Gastroesophageal sphincter (tissue), 3 donors: ENCODE measurements around the gene CFAP92.

Experiments
- CTCF ChIP-seq, 4 experiments: fragments of 200-600 bp in 2 of 4; fragments of 450-650 bp in 2 of 4; sonication (generic) in 1 of 4; IDR thresholded peaks; one replicate each; pipeline ENCODE4 v1.5.1; 2017 to 2019; ENCODE audit warnings: antibody characterized with exemption in 4 of 4, mild to moderate bottlenecking in 2 of 4, moderate library complexity in 2 of 4
- POLR2AphosphoS5 ChIP-seq: sonication (generic); formaldehyde crosslinking; IDR thresholded peaks from one replicate; pipeline ENCODE4 v1.6.1; 2017; ENCODE audit warnings: antibody characterized with exemption

DNA sequence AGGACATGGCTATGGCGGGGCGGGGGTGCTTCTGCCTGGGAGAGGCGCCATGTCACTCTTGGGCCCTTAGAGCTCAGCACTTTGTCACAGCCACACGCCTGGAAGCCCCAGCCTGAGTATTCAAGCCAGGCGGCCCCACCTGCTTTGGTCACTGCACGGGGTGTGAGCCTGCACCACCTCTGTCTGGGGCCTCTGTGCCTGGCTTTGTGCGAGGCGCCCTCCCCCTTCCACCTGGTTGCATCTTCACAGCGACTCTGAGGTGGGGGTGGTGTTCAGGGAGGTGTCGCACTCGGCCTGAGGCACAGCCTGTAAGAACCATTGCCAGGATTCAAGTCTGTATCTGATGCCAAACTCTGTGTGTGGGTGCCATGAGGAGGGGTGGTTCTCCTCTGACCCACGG, 90.4 kb downstream of the CFAP92 start:
- TF ChIP-seq CTCF (IDR thresholded peaks at IDR 0.05): no peak
- TF ChIP-seq POLR2AphosphoS5: no peak
